NCI-H1694 treated with DMSO at 0.1 percent for 48 hours (cell line): ENCODE data around the gene GZMA.

Experiments
- DNase-seq: peaks from one replicate; lab custom pipeline; 2025; lab: John Stamatoyannopoulos, UW

Gene GZMA

DNA sequence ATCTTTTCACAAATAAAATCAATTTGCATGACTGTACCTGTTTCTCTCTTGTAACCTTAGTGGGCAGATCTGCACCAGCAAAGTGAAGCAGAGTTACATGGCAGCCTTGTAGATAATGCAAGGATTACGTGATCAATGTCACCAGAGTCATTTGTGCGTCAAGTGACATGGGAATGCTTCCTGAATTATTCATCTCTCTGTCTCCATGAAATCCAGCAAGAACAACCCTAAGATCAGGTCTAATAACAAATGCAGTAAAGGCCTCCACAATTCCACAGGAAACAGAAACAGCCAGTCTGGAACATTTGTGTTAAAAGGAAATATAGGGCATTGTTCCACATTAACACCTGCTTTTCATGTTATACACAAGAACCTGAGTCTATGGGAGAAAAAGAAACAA lies 7.8 kb downstream of the GZMA start:
- no peak for DNase-seq

DNA sequence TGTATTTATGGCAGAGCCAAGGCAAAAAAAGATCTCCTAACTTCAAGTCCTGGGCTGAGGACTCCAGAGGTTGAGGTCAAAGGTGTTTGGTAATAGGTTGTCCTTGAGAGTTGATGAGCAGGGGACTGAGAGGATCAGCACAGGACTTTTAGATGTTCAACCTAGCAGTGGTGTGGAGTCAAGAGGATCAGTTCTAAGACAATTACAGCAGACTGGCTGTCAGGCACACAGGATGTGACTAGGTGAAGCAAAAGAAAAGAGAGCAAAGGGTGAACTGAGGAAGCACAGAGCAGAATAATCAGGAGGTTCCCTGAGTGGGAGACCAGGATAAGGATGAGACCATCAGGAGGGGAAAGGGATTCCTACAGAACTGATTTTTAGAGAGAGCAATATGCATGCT lies 10.9 kb downstream of the GZMA start:
- DNase-seq = no peak

DNA sequence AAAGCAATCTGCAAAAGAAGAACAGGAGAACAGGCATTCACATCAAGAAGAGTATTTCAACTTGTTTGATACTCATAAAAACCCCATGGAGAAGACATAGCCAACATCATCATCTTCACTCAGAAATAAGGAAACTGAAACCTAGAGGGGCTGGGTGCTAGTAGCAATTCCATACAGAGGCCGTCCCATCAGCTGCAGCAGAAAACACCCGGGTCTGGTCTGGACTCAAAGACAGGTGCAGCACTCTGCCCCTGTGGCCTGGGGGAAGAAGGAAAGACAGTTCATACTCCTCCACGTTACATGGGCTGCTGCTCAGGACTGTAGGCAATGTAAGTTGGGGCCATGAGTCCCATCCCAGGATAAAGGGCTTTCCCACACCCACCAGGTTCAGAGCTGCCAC lies 11.6 kb downstream of the GZMA start:
- DNase-seq = no peak

DNA sequence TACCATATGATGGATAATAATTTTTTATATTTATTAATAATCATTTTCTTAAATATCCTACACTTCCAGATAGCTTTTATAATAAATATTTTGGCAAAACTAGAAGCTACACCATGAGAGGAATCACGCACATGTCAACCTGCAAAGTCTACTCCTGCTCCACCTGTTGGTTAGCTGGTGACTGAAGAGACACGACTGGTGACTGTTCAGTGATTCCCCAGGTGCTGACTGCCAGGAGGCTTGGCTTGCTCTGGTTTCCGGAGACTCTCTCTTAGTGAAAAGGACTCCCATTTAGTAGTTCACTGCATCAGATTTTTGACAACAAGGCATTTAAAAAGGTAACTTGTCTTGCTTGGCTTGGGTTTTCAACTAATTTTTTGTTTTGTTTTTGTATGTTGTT lies 20.9 kb downstream of the GZMA start:
- no peak for DNase-seq

DNA sequence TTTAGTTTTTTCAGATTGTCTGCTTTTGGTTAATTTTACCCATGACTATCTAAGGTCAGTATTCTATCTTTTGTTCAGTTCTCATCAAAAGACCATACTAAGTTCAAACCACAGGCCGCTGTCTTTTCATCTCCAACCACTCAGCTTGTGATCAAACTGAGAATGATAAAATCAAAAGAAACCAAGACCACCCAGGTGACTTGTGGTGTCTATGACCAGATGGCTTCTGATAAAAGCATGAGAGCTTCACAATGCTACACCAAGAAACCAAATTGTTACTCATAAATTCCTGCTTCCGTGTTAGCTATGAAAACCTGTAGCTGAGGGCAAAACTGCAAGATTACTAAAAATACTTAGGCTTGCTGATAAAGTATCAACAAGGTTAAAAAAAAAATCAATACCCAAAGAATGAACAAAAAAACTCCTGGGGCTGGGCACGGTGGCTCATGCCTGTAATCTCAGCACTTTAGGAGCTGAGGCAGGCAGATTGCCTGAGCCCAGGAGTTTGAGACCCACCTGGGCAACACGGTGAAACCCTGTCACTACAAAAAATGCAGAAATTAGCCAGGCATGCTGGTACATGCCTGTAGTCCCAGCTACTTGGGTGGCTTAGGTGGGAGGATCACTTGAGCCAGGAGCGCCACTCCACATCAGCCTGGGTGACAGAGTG lies 31.7 kb downstream of the GZMA start:
- no peak for DNase-seq

DNA sequence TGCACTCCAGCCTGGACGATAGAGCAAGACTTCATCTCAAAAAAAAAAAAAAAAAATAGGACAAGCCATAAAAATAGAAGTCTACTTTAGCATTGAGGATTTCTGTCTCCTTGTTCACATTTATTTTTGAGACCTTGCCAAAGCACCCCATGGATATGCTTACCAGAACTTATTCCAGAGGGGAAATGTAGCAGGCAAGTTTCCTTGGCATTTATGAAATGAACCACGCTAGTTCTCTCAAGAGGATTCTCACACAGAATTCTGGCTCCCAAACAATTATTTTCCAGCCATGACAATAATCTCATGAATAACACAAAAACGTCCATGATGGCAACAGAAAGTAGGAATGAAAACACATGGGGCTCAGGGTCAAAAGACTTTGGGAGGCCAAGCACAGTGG lies 34.1 kb downstream of the GZMA start:
- no peak for DNase-seq

DNA sequence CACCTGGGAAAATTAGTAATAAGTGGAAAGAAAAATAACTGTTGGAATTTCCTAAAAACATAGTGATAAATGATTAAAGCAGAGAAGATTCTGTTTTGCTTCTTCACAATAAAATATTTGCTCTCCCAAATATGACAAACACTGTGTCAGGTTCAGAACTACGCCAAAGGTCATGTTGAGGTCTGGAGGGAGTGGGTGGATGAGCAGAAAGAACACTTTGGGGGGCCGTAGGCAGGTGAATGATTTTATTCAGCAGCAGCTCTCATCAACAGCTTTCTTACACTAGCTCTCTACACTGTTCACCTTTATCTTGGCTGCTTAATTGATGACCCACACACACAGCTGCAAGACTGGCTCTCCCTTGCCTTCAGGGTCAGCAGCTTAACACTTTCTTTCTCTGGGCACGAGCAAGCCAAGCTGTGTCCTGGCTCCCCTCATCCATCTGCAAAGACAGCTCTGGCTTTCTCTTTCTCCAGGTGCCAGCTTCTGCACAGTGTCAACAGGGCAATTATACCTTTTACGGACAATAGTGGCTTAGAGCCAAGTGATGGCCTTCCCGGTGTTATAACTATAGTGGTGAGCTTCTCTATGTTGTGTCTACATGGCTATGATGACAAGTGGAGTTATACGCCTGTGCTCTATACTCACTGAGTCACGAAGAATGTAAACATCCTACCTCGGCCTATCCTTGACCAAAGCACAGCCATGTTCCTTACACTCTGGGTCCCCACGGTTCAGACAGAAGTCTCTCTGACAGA lies 38.6 kb downstream of the GZMA start:
- DNase-seq = no peak

DNA sequence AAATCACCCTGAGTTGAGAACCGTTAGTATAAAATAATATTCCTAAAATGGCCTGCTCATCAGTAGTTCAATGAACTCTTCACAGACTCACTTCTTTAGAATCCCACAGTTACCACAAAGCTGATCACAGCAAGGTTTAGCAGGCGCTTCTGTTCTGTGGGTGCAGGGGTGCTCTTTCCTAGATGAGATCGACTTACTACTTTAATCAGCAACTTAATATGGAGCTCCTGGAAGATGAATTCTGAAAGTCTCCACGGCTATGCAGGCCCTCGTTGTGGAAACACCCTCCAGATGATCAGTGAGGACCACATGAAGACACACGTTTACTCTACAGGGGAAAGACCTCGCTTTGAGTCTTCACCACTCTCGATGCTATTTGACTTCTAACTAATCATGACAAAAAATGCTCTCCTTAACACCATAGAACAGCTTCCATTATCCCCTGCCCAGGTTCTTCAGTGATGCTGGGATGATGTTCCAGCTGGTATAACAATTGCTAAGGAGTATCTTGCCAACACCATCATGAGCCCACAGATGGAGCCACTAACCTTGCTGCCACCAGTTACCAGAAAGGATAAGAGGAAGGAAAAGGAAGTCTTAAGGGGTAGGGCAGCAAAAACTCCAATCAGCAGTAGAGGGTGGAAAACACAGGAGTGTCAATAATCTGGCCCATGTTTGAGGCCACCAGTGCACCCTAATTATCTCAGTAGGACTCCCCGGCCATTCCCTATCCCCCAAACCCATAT lies 39.7 kb downstream of the GZMA start:
- no peak for DNase-seq

DNA sequence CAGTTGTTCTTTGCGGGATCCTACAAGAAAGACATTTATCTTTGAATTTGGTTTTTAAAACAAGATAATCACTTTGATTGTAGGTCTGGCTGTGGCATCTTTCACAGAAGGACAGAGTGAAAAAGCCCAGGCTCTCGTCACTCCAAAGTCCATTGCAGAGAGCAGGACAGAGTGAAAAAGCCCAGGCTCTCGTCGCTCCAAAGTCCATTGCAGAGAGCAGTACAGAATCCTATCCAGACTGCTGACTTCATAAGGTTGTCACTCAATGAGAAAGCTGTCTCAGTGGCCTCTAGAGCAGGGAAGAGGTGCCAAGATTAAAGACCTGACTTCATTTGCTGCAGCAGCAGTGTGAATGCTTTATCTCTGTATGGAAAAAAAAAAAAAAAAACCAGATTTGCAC lies 41.2 kb downstream of the GZMA start:
- no peak for DNase-seq

DNA sequence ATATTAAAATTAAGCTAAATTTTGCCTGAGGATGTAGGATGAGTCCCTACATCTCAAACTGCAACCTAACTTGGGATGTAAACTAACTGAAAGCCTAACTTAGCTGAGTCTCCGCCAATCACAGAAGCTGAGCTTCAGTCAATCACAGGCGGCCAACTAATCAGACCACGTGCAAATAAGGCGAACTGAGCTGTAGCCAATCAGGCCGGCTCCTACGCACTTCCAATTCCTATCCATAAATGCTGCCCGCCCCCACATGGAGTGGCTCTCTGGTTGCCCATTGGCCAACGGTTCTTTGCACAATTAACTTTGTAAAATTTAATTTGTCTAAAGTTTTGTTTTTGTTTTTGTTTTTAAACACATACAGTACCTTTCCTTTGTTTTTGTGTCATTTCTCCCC lies 43.6 kb downstream of the GZMA start:
- no peak for DNase-seq

DNA sequence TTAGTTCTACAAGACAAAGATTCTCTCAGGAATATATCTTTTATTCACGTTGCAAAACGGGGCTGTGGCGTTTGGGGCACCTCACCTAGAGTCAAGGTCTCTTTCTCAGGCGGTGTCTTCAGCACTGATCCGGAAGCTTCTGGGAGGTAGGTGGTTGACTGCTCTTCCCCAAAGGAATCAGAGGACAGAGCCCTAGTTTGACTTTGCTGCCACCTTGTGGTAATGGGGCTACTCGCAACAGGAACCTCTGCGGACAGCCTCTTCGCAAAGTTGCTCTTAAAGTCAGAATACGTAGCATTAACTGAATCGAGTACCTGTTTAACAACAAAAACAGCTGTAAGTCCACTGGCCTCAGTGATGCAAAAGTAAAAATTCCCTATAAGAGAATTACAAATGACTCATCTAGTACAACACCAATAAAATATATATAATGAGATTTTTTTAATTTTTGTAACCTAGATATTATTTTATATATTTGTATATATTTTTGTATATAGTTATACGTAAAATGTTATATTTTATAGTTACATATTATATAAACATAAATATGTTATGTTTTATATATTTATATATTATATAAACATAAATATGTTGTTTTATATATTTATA lies 44.2 kb downstream of the GZMA start:
- DNase-seq = peak; percentile 76

DNA sequence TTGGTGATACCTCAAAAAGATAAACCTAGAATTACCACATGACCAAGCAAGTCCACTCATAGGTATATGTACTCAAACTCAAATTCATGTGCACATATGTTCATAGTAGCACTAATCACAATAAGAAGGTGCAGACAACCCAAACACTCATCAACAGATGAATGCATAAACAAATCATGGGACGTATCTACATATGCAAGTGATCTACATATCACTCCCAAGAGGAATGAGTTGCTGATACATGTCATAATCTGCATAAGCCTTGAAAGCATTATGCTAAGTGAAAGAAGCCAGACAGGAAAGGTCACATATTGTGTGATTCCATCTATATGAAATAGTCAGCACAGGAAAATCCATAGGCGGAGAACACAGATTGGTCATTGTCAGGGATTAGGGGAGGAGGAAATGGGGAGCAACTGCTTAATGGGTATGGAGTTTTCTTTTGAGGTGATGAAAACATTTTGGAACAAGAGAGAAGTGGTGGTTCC lies 46.9 kb downstream of the GZMA start:
- no peak for DNase-seq

DNA sequence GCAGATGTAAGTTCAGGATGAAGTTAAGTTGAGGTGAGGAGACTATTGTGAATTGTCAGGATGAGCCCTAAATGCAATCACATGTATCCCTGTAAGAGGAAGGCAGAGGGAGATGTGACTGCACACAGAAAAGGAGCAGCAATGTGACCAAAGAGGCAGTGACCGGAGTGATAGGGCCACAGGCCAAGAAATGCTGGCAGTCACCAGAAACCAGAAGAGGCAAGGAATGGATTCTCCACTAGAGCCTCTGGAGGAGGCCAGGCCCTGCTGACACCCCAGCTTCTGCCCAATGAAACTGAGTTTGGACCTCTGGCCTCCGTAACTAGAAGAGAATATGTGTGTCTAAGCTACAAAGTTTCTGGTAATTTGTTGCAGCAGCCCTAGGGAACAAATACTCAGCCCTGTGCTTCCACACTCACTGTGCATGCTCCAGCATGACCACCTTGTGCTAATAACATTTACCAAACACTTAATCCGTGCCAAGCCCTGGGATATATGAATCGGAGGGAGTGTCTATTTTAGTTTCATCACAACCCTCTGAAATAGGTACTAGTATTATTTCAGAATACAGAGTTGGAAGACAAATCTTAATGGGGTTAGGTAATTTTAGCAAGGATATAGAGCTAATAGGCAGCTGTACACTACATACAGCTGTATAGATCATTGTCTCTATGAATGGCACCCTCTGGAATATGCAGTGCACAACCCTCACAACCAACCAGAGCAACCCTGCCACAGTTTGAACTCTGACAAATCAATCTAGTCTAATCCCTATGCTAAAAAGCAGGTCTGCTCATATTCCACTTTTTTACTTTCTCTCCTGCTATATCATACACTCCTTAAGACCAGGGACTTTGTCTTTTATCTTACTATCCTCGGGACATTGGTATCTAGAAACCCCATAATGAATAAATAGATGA lies 49.7 kb downstream of the GZMA start:
- DNase-seq = no peak

DNA sequence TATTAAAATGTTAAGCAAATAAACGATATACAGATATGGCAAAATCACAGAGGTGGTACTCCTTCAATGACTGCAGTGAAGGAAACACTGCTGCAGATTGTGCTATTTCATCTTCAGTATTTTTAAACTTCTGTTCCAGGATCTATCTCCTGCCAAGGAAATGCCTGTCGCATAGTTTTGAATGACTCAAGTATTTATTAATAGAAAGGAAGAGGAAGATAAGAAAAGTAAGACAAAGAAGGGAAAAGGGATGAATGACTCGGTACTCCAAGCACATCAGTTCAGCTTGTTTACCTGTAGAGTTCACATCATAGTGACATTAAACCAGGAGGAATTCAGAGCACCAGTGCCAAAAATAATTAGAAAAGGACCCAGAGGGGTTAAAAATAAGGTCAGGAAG lies 52.4 kb downstream of the GZMA start:
- DNase-seq = no peak
